ENCODE data around the gene C6.
"Not testable (repeated sequence)": the region's sequence is repeated elsewhere in the genome, so short reads cannot be mapped to it uniquely, and the experiment has no call there.

Gene C6
- 0 reads per million in 2 donors for total RNA-seq

- no peak for DNase-seq
Observed at GRCh38 chr5:41213340-41213739, at the start of gene C6. Gene C6, minus strand, starts transcription at chr5:41213532. Its CDS starts 10,302 bp downstream, at chr5:41203230.

- DNase-seq = no peak
Observed at GRCh38 chr5:41256400-41256799, 43.1 kb upstream of the C6 start.

GRCh38 chr5:41253109-41253508 is 39.8 kb upstream of the C6 start:
- no peak for DNase-seq

GRCh38 chr5:41252036-41252435 is 38.7 kb upstream of the C6 start:
- DNase-seq = no peak

- DNase-seq = no peak
Observed at GRCh38 chr5:41250351-41250987, 37.1 kb upstream of the C6 start.

- no peak for DNase-seq
Observed at GRCh38 chr5:41247135-41247534, 33.8 kb upstream of the C6 start.

GRCh38 chr5:41246376-41246775 is 33.0 kb upstream of the C6 start:
- no peak for DNase-seq

- no peak for DNase-seq
Observed at GRCh38 chr5:41243558-41243957, 30.2 kb upstream of the C6 start.

- no peak for DNase-seq
Observed at GRCh38 chr5:41240985-41241384, 27.7 kb upstream of the C6 start.

GRCh38 chr5:41240390-41240789 is 27.1 kb upstream of the C6 start:
- DNase-seq = no peak

- no peak for DNase-seq
Observed at GRCh38 chr5:41234475-41234874, 21.1 kb upstream of the C6 start.

GRCh38 chr5:41232797-41233196 is 19.5 kb upstream of the C6 start:
- DNase-seq = no peak

GRCh38 chr5:41230276-41230675 is 16.9 kb upstream of the C6 start:
- DNase-seq = not testable (repeated sequence)

- no peak for DNase-seq
Observed at GRCh38 chr5:41223962-41224361, 10.6 kb upstream of the C6 start.

GRCh38 chr5:41219658-41220269 is 6.4 kb upstream of the C6 start:
- no peak for DNase-seq

- DNase-seq = no peak
Observed at GRCh38 chr5:41218929-41219657, 5.8 kb upstream of the C6 start.

- no peak for DNase-seq
Observed at GRCh38 chr5:41214182-41214581, 850 bp upstream of the C6 start.

- no peak for DNase-seq
Observed at GRCh38 chr5:41212935-41213334, 397 bp downstream of the C6 start.

GRCh38 chr5:41211417-41211816 is 1.9 kb downstream of the C6 start:
- DNase-seq = no peak

GRCh38 chr5:41205475-41205874 is 7.9 kb downstream of the C6 start:
- not testable (repeated sequence) for DNase-seq

GRCh38 chr5:41203033-41203432 is 10.3 kb downstream of the C6 start:
- DNase-seq = no peak

- no peak for DNase-seq
Observed at GRCh38 chr5:41201082-41201772, 12.1 kb downstream of the C6 start.

GRCh38 chr5:41200506-41200905 is 12.8 kb downstream of the C6 start:
- DNase-seq = no peak

GRCh38 chr5:41199660-41200059 is 13.7 kb downstream of the C6 start:
- DNase-seq = no peak

All from activated gamma-delta T cell (primary cell).